Measurements from ENCODE around the gene CCDC69. TPM values are rescaled to one million over a fixed set of nuclear protein-coding genes. Genes with fewer than 3 reads are reported as not detected.
"Not testable (repeated sequence)": the region's sequence is repeated elsewhere in the genome, so short reads cannot be mapped to it uniquely, and the experiment has no call there.

The CCDC69 gene
- total RNA-seq, 1 donor from 2014 or later: 0.78 TPM

GRCh38 chr5:151245680-151246219 lies 21.9 kb upstream of the CCDC69 start:
- Mint-ChIP-seq H3K9me3 (ENCODE audit: unreplicated experiment) (no peaks in the 10 kb centered on the region), H3K27ac (ENCODE audit: unreplicated experiment) (no peak overlapping the region), H3K36me3 (ENCODE audit: unreplicated experiment) (no peaks in the 10 kb centered on the region), H3K4me3 (ENCODE audit: unreplicated experiment) (no peak overlapping the region), H3K27me3 (ENCODE audit: unreplicated experiment) (peaks cover 22% of the 10 kb centered on the region), H3K4me1 (ENCODE audit: unreplicated experiment) (no peaks in the 10 kb centered on the region)
- DNase-seq (ENCODE audit: extremely low spot score, unreplicated experiment): no peak
- no peak for TF ChIP-seq CTCF (IDR thresholded peaks at IDR 0.05)

GRCh38 chr5:151244206-151244605 lies 20.3 kb upstream of the CCDC69 start:
- TF ChIP-seq CTCF (IDR thresholded peaks at IDR 0.05): no peak
- Mint-ChIP-seq H3K9me3 (ENCODE audit: unreplicated experiment) (no peaks in the 10 kb centered on the region), H3K27me3 (ENCODE audit: unreplicated experiment) (peaks cover 23% of the 10 kb centered on the region), H3K36me3 (ENCODE audit: unreplicated experiment) (no peaks in the 10 kb centered on the region), H3K4me1 (ENCODE audit: unreplicated experiment) (peaks cover under 1% of the 10 kb centered on the region), H3K4me3 (ENCODE audit: unreplicated experiment) (no peak overlapping the region), H3K27ac (ENCODE audit: unreplicated experiment) (no peak overlapping the region)
- no peak for DNase-seq (ENCODE audit: extremely low spot score, unreplicated experiment)

- no peak overlapping the region for H3K4me3 Mint-ChIP-seq (ENCODE audit: unreplicated experiment)
- no peaks in the 10 kb centered on the region for H3K36me3 Mint-ChIP-seq (ENCODE audit: unreplicated experiment)
These were observed 19.7 kb upstream of the CCDC69 start for GRCh38 chr5:151243564-151243963.

GRCh38 chr5:151243127-151243526 lies 19.2 kb upstream of the CCDC69 start:
- no peaks in the 10 kb centered on the region for H3K36me3 Mint-ChIP-seq (ENCODE audit: unreplicated experiment)
- no peaks in the 10 kb centered on the region for H3K9me3 Mint-ChIP-seq (ENCODE audit: unreplicated experiment)
- no peak for DNase-seq (ENCODE audit: extremely low spot score, unreplicated experiment)
- H3K4me1 Mint-ChIP-seq (ENCODE audit: unreplicated experiment): peaks cover 6% of the 10 kb centered on the region
- H3K4me3 Mint-ChIP-seq (ENCODE audit: unreplicated experiment): no peak overlapping the region
- TF ChIP-seq CTCF (IDR thresholded peaks at IDR 0.05): no peak
- H3K27ac Mint-ChIP-seq (ENCODE audit: unreplicated experiment): no peak overlapping the region
- H3K27me3 Mint-ChIP-seq (ENCODE audit: unreplicated experiment): peaks cover 21% of the 10 kb centered on the region

More at GRCh38 chr5:151243564-151243963, 19.7 kb upstream of the CCDC69 start:
- Mint-ChIP-seq H3K27me3 (ENCODE audit: unreplicated experiment) (peaks cover 21% of the 10 kb centered on the region), H3K27ac (ENCODE audit: unreplicated experiment) (no peak overlapping the region), H3K4me1 (ENCODE audit: unreplicated experiment) (peaks cover 4% of the 10 kb centered on the region), H3K9me3 (ENCODE audit: unreplicated experiment) (no peaks in the 10 kb centered on the region)
- TF ChIP-seq CTCF (IDR thresholded peaks at IDR 0.05): no peak
- DNase-seq (ENCODE audit: extremely low spot score, unreplicated experiment): no peak

GRCh38 chr5:151240924-151241635 lies 17.2 kb upstream of the CCDC69 start:
- DNase-seq (ENCODE audit: extremely low spot score, unreplicated experiment): no peak
- no peaks in the 10 kb centered on the region for H3K36me3 Mint-ChIP-seq (ENCODE audit: unreplicated experiment)
- no peak overlapping the region for H3K4me3 Mint-ChIP-seq (ENCODE audit: unreplicated experiment)
- H3K4me1 Mint-ChIP-seq (ENCODE audit: unreplicated experiment): peaks cover 6% of the 10 kb centered on the region
- peaks cover 16% of the 10 kb centered on the region for H3K27me3 Mint-ChIP-seq (ENCODE audit: unreplicated experiment)
- TF ChIP-seq CTCF (IDR thresholded peaks at IDR 0.05): no peak
- H3K9me3 Mint-ChIP-seq (ENCODE audit: unreplicated experiment): no peaks in the 10 kb centered on the region
- no peak overlapping the region for H3K27ac Mint-ChIP-seq (ENCODE audit: unreplicated experiment)

GRCh38 chr5:151240268-151240835 lies 16.5 kb upstream of the CCDC69 start:
- H3K4me1 Mint-ChIP-seq (ENCODE audit: unreplicated experiment); H3K36me3 Mint-ChIP-seq (ENCODE audit: unreplicated experiment); H3K27ac Mint-ChIP-seq (ENCODE audit: unreplicated experiment); H3K9me3 Mint-ChIP-seq (ENCODE audit: unreplicated experiment); H3K4me3 Mint-ChIP-seq (ENCODE audit: unreplicated experiment); H3K27me3 Mint-ChIP-seq (ENCODE audit: unreplicated experiment); DNase-seq (ENCODE audit: extremely low spot score, unreplicated experiment): not testable (repeated sequence)
